Activated naive CD4-positive, alpha-beta T cell treated with anti-CD3 and anti-CD28 coated beads, Interleukin-2, amount 50 U/mL, for 16 hours (primary cell): ENCODE results near the gene PLEKHA7.

Experiments
- DNase-seq: peaks from one replicate; pipeline ENCODE4 v3.0.0-alpha.2; 2020

PLEKHA7 gene

GRCh38 chr11:16764888-16765287 lies 249.3 kb downstream of the PLEKHA7 start:
- DNase-seq, result no peak

- DNase-seq, result no peak
These were observed 250.5 kb downstream of the PLEKHA7 start for GRCh38 chr11:16763746-16764145.

- DNase-seq, result no peak
These were observed 254.2 kb downstream of the PLEKHA7 start for GRCh38 chr11:16759857-16760508.

GRCh38 chr11:16758382-16759024 lies 255.7 kb downstream of the PLEKHA7 start:
- DNase-seq, result no peak

- DNase-seq, result no peak
These were observed 263.8 kb downstream of the PLEKHA7 start for GRCh38 chr11:16750417-16750816.

GRCh38 chr11:16749666-16750065 lies 264.5 kb downstream of the PLEKHA7 start:
- DNase-seq, result no peak

- no peak for DNase-seq
These were observed 265.1 kb downstream of the PLEKHA7 start for GRCh38 chr11:16749092-16749491.

- DNase-seq, result no peak
These were observed 268.1 kb downstream of the PLEKHA7 start for GRCh38 chr11:16745950-16746605.

GRCh38 chr11:16744128-16744725 lies 270.0 kb downstream of the PLEKHA7 start:
- DNase-seq, result no peak

- no peak for DNase-seq
These were observed 270.7 kb downstream of the PLEKHA7 start for GRCh38 chr11:16743478-16743877.

GRCh38 chr11:16741473-16741872 lies 272.7 kb downstream of the PLEKHA7 start:
- DNase-seq, result no peak

GRCh38 chr11:16738947-16739815 lies 275.0 kb downstream of the PLEKHA7 start:
- DNase-seq, result no peak

- peak; percentile 94 for DNase-seq
These were observed 275.8 kb downstream of the PLEKHA7 start, which contains the start of gene C11orf58 for GRCh38 chr11:16738193-16738946. Gene C11orf58, plus strand, starts transcription at chr11:16738647. Its CDS starts 132 bp downstream, at chr11:16738779.

- DNase-seq, result no peak
These were observed 276.4 kb downstream of the PLEKHA7 start for GRCh38 chr11:16737818-16738192.
